ENCODE data around the gene HOATZ. TPM values are rescaled to one million over a fixed set of nuclear protein-coding genes. Genes with fewer than 3 reads are reported as not detected.
A peak's percentile ranks its signal among the peaks of the same experiment; 100 is the strongest.

HOATZ gene
- total RNA-seq, 1 experiment from 2014 or later, result not detected

DNA sequence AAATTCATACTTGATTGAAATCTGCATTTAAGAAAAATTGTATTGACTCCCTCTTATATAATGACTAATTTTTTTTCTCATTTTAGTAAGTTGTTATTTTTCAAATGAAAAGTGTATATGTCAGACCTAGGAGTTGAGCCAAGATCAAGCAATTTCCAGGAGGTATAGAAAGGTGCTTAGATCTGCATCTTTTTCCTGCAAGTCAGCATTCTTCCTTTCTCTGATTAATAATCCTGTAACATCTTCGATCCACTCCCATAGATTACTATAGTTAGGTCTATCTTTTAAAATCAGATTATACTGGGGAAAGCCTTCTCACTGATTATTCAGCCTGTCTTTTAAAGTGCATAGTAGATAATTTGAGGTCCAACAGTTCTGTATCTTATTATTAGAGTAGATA lies 12.7 kb downstream of the HOATZ start (continued):
- TF ChIP-seq POLR2A (IDR thresholded peaks at IDR 0.05; ENCODE audit: borderline replicate concordance, extremely low read depth, insufficient read depth, insufficient read length) (no peak), SP1 (IDR thresholded peaks at IDR 0.05; ENCODE audit: low read depth) (no peak), YY1 (IDR thresholded peaks at IDR 0.05; ENCODE audit: extremely low read depth, insufficient replicate concordance, low read depth, low read length) (no peak), SIN3A (IDR thresholded peaks at IDR 0.05; ENCODE audit: low read depth) (no peak), SRF (IDR thresholded peaks at IDR 0.05; ENCODE audit: low read depth) (no peak)
- TF ChIP-seq, protein P1, sequence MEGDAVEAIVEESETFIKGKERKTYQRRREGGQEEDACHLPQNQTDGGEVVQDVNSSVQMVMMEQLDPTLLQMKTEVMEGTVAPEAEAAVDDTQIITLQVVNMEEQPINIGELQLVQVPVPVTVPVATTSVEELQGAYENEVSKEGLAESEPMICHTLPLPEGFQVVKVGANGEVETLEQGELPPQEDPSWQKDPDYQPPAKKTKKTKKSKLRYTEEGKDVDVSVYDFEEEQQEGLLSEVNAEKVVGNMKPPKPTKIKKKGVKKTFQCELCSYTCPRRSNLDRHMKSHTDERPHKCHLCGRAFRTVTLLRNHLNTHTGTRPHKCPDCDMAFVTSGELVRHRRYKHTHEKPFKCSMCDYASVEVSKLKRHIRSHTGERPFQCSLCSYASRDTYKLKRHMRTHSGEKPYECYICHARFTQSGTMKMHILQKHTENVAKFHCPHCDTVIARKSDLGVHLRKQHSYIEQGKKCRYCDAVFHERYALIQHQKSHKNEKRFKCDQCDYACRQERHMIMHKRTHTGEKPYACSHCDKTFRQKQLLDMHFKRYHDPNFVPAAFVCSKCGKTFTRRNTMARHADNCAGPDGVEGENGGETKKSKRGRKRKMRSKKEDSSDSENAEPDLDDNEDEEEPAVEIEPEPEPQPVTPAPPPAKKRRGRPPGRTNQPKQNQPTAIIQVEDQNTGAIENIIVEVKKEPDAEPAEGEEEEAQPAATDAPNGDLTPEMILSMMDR (IDR thresholded peaks at IDR 0.05 in 2 of 3, conservative IDR thresholded peaks at IDR 0.05 in 1 of 3; ENCODE audit: borderline replicate concordance in 1 of 3, insufficient read depth in 1 of 3, low read depth in 2 of 3, low read length in 2 of 3), result no peak

DNA sequence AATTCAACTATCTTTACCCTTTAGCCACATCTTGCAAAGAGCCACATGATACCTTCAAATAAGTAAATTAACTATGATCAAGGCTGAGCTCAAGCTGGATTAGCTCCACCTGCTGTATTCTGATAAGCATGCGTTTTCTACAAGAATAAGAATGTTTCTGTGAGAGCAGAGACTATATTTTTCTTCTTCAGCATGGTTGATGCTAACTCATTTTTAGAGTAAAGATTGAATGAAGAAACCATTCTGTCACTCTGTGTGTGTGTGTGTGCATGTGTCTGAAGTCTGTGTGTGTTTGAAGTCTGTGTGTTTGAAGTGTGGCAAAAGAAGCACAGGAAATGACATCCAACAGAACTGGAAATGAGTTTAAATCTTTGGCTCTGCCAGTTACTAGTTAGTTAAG lies 14.0 kb downstream of the HOATZ start:
- no peak overlapping the region for H2AFZ ChIP-seq (ENCODE audit: low read depth, low read length, poor library complexity, severe bottlenecking)
- peaks cover 0 to 20% of the 10 kb centered on the region in 2 experiments; a peak in 2 of 4 replicates for H3K4me1 ChIP-seq (ENCODE audit: control insufficient read depth in 1 of 2, insufficient read depth in 2 of 2, low read length in 2 of 2)
- no peaks in the 10 kb centered on the region for H3K79me2 ChIP-seq (ENCODE audit: insufficient read depth, low read length)
- intact Hi-C loops (cut with micrococcal nuclease), result no loop called here
- no peak overlapping the region for H3K27ac ChIP-seq (ENCODE audit: low read depth, low read length)
- TF ChIP-seq TCF7L2 (IDR thresholded peaks at IDR 0.05; ENCODE audit: borderline replicate concordance, extremely low read depth, insufficient read depth, insufficient read length), result no peak
- no peak for TF ChIP-seq CBX3 (IDR thresholded peaks at IDR 0.05; ENCODE audit: low read depth)
- TF ChIP-seq, protein P1 (IDR thresholded peaks at IDR 0.05 in 2 of 3, conservative IDR thresholded peaks at IDR 0.05 in 1 of 3; ENCODE audit: borderline replicate concordance in 1 of 3, insufficient read depth in 1 of 3, low read depth in 2 of 3, low read length in 2 of 3), result peak in 2 of 3 experiments; percentile 13 to 36; a peak in 3 of 6 replicates
- TF ChIP-seq, protein P2, sequence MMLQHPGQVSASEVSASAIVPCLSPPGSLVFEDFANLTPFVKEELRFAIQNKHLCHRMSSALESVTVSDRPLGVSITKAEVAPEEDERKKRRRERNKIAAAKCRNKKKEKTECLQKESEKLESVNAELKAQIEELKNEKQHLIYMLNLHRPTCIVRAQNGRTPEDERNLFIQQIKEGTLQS (IDR thresholded peaks at IDR 0.05), result no peak
- no peaks in the 10 kb centered on the region for H3K36me3 ChIP-seq (ENCODE audit: control insufficient read depth in 1 of 2, insufficient read depth in 2 of 2, low read length in 2 of 2)
- BruUV-seq (replicated peaks), result no TSS peak
- ATAC-seq, result peak; percentile 52; the same call in 1 of the 2 replicates
- no peak overlapping the region for H3K4me2 ChIP-seq (ENCODE audit: low read length)
- H3K9ac ChIP-seq (ENCODE audit: low read length), result no peak overlapping the region
- no peaks in the 10 kb centered on the region for H3K9me2 ChIP-seq (ENCODE audit: insufficient read depth)
- ChIA-PET CTCF (interaction anchor here (1.0 kb wide), 1 partner anchor 74 kb away, joined by 3 read pairs; no protein-coding TSS in a partner anchor), RAD21 (ENCODE audit: low non-redundant PET in 1 of 2, low total read pairs in 2 of 2, uncharacterized antibody in 2 of 2, unreplicated experiment in 2 of 2) (no interaction called here), POLR2A (no interaction called here)
- H3K27me3 ChIP-seq (ENCODE audit: insufficient read depth, low read length), result no peaks in the 10 kb centered on the region
- H3K9me3 ChIP-seq (ENCODE audit: control insufficient read depth in 1 of 2, insufficient read depth in 1 of 2, low read depth in 1 of 2, low read length in 2 of 2), result no peaks in the 10 kb centered on the region
- H3K4me3 ChIP-seq (replicated peaks in 1 of 2; ENCODE audit: low read depth in 1 of 2, low read length in 2 of 2), result no peak overlapping the region
- no peak for DNase-seq (ENCODE audit: low read depth, low spot score)
- no peaks in the 10 kb centered on the region for H4K20me1 ChIP-seq (ENCODE audit: insufficient read depth)
